DMS 273 (cell line): ENCODE measurements around the gene NFATC2.
"Not testable (repeated sequence)": the region's sequence is repeated elsewhere in the genome, so short reads cannot be mapped to it uniquely, and the experiment has no call there.

Experiments used
- DNase-seq: peaks from one replicate; lab custom pipeline; 2025; ENCODE audit not compliant: unreplicated experiment; lab: John Stamatoyannopoulos, UW

Gene NFATC2

DNA sequence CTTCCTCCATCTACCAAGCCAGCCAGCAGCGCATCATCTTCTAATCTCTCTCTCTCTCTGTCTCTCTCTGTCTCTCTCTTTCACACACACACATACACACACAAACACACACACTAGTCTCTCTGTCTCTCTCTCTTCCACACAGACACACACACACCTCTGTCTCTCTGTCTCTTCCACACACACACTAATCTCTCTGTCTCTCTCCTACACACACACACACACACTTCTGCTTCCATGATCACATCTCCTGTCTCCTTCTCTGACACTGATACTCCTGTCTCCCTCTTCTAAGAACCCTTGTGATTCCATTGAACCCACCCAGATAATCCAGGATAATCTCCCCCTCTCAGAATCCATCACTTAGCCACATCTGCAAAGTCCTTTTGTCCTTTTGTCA, 181.3 kb downstream of the NFATC2 start:
- no peak for DNase-seq

DNA sequence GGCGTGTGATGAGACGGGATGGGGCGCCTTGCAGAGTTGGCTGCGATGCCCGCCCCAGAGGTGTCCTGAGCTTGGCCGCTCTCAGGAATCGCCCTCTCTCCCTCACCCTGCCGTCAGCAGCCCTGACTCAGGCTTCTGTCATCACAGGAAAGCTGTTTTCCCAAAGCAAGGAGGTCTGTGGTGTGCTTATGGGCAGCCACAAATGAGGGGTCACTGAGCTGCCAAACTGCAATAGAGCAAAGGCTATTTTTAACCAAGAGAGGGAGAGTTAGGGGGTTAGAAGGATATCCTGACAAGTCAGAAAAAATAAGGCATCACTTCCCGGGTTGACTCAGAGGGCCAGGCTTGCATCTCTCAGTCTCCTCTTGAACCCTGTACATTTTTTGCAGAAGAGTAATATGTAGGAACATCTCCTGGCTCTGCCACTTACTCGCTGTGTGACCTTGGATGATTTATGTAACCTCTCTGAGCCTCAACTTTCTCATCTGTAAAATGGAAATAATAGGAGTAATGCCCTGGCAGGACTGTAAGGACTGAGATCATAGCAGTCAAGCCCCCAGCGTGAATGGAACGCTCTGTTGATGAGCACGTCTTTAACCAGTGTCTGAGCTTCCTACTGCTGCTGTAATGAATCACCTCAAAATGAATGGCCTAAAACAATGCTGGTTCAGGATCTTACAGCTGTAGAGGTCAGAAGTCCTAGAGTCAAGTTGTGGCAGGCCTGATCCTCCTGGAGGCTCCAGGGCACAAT, 181.9 kb downstream of the NFATC2 start:
- no peak for DNase-seq

DNA sequence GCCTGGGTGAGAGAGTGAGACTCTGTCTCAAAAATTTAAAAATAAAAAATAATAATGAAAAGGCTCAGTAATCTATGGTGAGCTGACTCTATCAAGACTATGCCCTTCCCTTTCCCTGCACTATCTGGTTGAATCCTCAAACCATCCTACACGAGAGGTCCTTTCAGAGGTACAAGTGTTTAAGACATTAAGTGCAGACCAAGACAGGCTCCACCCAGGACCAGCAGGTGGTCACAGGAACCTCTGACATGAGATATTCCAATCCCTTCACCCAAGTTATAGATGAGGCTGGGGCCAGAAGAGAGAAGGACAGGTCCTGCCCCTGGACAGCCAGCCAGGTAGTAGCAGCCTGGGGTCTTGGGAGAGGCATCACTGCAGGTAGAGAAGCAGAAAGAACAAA, 182.6 kb downstream of the NFATC2 start:
- DNase-seq = peak; percentile 8

DNA sequence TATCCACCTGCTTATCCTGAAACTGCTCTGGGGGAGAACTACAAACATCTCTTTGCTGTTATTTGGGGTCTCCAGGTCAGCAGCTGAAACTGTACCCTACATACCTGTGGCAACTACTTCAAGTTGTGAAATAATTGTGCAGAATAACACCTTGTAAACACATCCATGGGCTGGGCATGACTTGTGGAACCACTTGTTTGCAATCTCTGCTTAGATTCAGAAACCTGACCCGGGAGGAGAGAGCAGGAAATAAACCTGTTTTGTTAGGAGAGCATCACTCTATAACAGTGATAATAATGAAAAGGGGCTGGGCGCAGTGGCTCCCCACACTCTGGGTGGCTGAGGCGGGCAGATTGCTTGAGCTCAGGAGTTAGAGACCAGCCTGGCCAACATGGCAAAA, 183.1 kb downstream of the NFATC2 start:
- DNase-seq = no peak

DNA sequence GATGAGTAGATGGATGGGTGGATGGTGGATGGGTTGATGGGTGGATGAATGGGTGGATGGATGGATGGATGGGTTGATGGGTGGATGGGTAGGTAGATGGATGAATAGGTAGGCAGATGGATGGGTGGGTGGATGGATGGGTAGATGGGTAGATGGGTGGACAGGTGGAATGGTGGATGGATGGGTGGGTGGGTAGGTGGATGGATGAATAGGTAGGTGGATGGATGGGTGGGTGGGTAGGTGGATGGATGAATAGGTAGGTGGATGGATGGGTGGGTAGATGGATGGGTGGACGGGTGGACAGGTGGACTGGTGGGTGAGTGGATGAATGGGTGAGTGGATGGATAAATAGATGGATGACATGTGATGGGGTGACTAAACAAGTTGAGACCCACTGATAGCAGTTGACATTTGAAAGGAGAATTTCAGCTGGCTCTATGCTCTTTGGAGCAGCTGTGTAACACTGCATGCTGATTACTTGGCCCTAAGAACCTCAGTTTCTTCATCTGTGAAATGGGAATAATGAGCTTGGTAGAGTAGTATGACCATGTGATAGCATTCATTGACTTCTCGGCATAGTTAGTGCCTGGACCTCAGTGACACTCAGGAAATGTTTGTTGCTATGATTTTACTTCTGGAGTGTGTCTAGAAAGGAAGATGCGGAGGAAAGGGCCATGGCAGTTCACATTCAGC, 184.3 kb downstream of the NFATC2 start:
- DNase-seq = no peak

DNA sequence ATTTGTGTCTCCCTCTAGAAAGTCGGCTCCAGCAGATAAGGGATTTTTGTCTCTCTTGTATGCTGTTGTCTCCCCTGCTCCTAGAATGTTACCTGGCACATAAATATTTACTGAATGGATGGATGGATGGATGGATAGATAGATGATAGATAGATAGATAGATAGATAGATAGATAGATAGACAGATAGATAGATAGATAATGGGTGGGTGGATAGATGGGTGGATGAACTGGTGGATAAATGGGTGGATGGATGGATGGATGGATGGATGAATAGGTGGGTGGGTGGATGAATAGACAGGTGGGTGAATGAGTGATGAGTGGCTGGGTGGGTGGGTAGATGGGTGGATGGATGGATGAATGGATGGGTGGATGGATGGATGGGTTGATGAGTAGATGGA, 185.0 kb downstream of the NFATC2 start:
- DNase-seq = no peak

DNA sequence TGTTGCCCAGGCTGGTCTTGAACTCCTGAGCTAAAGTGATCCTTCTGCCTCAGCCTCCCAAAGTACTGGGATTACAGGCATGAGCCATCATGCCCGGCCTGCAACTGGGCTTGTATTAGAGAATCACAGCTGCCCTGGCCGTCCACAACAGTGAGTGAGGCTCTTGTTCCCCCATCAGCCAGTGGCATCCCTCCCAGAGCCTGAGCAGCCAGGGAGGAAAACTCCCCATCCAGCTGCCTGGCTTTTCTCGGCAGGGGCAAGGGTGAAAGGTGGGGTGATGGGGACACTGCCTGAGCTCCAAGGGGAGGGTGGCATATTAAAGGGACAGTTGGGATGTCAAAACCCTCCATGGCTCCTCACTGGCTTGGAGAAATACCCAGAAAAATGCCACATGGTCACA, 185.6 kb downstream of the NFATC2 start:
- DNase-seq = no peak

DNA sequence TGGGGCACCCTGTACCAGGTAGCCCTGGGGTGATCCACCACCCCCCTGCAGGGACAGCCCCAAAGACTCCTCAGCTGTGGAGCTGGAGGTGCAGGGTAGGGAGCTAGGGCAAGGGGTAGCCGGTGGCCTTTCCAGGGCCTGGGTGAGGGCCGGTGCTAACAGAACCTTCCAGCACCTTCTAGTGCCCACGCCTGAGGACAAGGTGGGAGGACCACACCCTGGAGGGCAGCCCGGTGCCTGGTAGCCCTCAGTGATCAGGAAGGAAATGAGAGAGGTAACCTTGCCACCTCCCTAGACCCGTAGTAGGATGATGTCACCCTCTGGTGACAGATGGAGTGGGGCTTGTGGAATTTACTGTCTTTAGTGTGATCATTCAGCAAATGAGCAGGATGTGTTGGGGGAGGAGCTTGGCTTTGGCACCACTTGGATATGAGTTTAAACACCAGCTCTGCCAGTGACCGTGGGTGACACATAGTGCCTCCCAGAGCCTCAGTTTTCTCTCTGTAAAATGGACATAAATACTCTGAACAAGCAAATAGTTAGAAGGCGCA, 187.7 kb downstream of the NFATC2 start:
- DNase-seq = peak; percentile 71

DNA sequence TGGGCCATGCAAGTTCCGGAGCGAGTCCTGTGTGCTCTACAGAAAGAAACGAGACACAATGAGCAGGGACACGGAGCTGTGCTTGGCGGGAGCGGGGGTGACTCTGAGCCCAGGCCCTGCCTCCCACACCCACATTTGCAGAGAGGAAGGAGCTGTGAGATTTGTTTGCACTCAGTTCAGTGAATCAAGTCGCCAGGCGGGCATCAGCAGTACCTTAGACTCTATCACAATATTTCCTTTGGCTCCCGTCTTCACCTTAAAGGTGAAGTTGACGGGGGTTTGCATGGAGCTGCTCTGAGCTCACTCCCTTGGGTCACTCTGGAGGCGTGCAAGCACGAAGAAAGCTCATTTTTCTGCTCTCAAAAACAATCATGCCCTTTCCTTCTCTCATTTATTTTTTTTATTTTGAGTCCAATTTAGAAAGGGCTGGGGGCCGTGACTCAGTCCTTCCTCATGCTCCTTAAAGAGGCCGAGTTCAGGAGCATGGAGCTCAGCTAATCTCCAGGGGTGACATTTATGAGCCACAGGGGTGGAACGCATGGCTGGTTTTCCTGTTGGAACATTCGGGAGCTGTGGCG, 188.2 kb downstream of the NFATC2 start:
- no peak for DNase-seq

DNA sequence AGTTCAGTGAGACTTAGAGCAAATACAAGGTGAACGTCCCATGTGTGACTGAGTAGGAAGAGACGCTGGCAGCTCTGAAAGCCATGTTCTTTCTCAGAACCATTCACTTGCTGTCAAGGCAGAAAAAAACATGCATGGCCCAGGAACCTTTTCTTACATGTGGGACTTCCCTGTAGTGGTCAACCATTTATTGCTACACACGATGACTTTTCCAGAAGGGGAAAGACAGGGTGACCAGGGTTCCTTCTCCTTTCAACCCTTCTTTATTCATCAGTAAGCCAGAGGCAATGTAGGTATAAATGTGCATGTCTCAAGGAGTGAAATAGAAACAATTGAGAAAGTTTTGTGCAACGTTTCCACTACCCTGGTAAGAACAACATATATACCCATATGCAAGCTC, 189.0 kb downstream of the NFATC2 start:
- no peak for DNase-seq

DNA sequence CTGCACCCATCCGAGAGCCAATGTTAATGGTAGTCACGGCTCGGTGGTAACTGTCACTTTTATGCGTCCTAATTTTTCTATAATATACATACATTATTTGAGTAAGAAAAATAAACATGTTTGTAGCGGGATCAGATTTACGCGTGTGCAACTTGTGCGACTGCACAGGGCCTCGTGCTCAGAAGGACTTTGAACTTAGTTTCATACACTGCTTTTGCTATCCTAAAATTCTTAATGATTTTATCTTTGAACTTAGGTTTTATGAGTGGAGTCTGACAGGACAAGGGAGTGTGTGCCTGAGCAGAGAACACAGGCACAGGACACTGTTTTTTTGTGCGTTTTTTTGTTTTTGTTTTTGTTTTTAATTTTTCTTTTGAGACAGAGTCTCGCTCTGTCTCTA, 189.7 kb downstream of the NFATC2 start:
- no peak for DNase-seq

DNA sequence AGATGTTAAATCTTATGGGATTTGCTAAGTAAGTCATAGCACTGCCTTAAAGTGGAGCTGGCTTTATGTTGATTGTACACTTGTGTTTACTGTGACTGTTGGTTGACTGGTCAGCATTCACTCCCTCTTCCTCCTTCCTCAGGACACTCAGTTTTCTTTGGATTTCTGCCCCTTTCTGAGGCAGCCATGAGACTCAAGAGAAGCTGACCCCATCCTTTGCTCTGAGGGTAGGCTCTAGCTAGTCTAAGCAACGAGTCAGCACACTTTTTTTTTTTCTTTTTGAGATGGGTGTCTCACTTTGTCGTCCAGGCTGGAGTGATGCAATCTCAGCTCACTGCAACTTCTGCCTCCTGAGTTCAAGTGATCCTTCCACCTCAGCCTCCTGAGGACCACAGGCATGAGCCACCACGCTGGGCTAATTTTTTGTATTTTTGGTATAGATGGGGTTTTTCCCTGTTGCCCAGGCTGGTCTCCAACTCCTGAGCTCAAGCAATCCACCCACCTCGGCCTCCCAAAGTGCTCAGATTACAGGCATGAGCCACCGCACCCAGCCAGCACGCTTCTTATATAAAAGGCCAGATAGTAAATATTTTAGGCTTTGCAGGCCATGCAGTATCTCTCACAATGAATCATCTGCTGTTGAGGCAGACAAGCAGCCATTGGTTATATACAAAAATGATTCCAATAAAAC, 191.4 kb downstream of the NFATC2 start:
- DNase-seq = no peak

DNA sequence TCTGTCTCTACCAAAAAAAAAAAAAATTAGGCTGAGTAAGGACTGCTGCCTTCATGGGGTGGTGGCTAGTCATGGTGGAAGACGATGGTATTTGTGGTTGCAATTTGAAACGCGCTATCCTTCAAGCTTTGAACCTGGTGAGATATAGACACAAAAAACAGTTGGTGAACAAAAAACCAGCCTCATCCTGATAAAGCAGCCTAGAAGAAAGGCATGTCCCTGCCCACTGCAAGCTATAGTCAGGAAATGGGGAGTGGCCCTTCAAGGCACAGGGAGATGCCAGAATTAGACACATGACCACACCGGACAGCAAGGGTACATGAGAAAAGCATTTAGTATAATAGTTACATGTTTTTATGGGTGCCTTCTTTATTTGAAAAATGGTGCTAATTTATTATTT, 193.6 kb downstream of the NFATC2 start:
- DNase-seq = no peak

DNA sequence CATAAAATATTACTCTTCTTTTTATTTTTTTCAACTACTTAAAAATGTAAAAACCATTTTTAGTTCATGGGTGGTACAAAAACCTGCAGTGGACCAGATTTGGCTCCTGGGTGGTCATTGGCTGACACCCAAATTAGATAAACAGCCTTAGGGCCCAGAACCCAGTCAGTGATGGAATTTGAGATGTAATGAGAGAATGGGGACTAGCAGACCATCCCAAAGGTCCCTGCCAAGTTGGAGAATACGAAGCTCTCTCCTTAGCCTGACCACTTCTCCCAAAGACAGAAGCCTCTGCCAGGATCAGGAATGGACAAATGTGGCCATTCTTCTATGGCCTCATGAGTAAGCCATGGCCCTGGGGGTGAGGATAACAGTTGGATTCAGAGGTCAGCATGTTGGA, 194.7 kb downstream of the NFATC2 start:
- no peak for DNase-seq

DNA sequence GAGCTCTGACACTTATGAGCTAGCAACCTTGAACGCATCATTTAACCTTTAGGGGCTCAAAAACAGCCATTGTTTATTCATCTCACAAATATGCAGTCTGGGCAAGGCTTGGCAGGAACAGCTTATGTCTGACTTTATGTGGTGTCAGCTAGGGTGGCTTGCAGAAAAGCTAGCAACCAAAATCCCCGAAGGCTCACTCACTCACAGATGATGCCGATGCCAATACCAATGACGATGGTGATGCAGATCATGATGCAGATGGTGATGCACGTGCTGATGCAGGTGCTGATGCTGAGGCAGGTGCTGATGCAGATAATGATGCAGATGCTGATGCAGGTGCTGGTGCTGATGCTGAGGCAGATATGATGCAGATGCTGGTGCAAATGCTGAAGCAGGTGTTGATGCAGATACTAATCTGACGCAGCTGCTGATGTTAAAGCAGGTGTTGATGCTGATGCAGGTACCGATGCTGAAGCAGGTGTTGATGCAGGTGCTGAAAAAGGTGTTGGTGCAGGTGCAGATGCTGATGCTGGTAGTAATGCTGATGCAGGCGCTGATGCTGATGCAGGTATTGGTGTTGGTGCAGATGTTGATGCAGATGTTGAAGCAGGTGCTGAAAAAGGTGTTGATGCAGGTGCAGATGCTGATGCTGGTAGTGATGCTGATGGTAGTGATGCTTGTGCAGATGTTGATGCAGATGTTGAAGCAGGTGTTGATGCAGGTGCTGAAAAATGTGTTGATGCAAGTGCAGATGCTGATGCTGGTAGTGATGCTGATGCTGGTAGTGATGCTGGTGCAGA, 195.6 kb downstream of the NFATC2 start:
- no peak for DNase-seq

DNA sequence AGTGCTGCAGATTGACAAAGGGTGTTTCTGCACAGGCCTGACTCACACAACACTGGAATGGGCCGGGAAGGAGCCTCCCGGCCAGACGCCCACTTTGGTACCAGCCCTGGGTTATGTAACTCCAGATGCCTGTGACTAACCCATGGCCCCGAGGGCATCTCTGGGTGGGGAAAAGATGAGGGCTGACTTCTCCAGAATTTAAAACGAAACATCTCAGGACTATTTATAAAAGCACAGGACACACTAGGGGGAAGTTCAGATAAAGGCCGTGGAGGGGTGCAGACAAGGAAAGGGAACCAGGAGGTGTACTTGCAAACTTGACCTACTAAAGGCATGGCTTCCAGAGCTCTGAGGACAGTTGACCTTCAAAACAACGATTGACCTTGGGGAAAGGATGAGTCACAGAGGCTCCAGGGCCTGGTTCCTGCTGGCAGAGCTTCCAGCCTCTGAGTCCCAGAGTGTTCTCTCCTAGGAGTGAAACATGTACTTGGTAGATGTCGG, 196.9 kb downstream of the NFATC2 start:
- no peak for DNase-seq

DNA sequence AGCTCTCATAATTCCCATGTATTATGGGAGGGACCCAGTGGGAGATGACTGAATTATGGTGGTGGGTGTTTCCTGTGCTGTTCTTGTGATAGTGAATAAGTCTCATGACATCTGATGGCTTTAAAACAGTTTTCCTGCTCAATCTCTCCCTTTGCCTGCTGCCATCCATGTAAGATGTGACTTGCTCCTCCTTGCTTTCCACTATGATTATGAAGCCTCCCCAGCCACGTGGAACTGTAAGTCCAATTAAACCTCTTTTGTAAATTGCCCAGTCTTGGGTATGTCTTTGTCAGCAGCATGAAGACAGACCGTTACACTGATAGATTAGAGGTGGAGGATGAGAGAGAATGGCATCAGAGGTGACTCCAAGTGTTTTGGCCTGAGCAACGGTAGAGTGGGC, 198.7 kb downstream of the NFATC2 start:
- DNase-seq = not testable (repeated sequence)

DNA sequence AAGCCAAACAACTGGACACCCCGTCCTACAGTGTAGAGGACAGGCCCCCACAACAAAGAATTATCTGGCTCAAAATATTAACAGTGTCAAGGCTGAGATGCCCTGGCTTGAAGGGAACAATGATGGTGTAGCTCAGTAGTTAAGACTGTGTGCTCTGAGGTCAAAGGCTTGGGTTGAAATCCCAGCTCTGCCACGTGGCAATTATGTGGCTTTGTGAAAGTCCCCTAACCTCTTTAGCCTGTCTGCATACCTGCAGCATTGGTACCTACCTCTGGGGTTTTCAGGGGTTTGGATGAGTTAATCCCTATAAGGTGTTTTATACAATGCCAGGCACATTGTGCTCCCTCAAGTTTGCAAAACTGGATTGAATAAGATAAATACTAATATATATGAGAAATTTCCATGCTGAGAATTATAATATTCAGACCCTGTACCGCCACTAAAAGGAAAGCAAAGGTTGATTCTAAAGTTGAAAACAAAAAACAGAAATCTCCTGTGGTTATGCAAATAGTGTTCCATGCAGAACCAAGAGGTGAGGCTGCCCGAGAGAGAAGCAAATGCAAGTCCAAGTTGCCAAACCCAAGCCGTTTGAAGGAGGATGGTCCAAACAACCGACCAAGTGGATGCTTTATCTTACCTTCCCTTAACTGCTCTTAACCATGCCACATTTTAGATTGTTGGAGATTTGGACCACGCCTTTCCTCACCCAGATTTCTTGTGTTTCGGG, 199.8 kb downstream of the NFATC2 start:
- DNase-seq = no peak

DNA sequence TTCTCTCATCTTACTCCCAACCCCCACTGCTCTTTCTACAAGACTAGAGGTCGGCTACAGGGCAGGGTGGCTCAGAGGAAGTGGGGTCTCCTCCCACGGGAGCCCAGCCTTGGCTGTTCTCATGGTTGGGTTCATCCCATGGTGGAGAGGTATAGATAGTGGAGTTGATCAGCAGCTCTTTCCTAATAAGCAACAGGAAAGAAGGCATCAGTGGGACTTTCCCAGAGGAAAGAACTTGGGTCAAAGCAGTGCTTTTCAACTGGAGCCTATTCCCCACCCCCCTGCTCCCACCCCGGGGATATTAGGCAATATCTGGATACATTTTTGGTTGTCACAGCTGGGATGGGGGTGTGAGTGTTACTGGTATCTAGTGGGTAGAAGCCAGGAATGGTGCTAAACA, 200.9 kb downstream of the NFATC2 start:
- DNase-seq = no peak

DNA sequence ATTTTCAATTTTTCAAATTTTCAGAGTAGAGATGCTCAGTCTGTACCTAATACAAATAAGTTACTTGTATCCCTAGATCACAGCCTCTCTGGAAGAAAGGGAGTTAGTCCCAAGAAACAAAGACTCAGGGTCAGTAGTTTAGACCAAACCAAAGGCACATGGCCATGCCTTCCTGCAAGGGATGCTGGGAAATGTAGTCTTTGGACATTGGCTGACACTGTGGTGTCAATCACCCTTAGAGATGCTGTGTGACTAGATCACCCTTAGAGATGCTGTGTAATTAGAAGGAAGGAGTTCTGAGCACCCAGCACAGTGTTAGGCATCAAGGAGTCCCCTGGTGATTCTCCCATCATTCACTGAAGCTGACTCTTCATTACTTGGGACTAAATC, 202.1 kb downstream of the NFATC2 start:
- DNase-seq = no peak
